Vagina (tissue), 2 donors: ENCODE data around the gene ALPG.

Experiments
- CTCF ChIP-seq, 3 experiments: fragments of 450-650 bp in 2 of 3; fragments of 200-600 bp in 1 of 3; sonication (generic) in 1 of 3; IDR thresholded peaks; one replicate each; pipeline ENCODE4 v1.5.1; 2017 to 2019; ENCODE audit warnings: antibody characterized with exemption in 3 of 3, mild to moderate bottlenecking in 2 of 3, moderate library complexity in 2 of 3
- POLR2AphosphoS5 ChIP-seq, 2 donors: sonication (generic); formaldehyde crosslinking; IDR thresholded peaks; one replicate each; pipeline ENCODE4 v1.9.0; 2017; ENCODE audit warnings: antibody characterized with exemption in 2 of 2, mild to moderate bottlenecking in 2 of 2, low read depth in 1 of 2; ENCODE audit not compliant: insufficient read depth in 1 of 2

GRCh38 chr2:232411901-232412629 is 5.4 kb downstream of the ALPG start:
- TF ChIP-seq CTCF (IDR thresholded peaks at IDR 0.05) (no peak), POLR2AphosphoS5 (IDR thresholded peaks at IDR 0.05; ENCODE audit: insufficient read depth in 1 of 2, low read depth in 1 of 2) (no peak)
